Measurements from ENCODE around the gene CAPS. TPM values are rescaled to one million over a fixed set of nuclear protein-coding genes. Genes with fewer than 3 reads are reported as not detected.

The CAPS gene
- polyA plus RNA-seq, 1 donor (not counting 4 experiments of a cell fraction or from before 2014, with no cell fraction given) = 2.7 TPM

GRCh38 chr19:5954293-5954692 lies 40.2 kb downstream of the CAPS start:
- H4K20me1 ChIP-seq (ENCODE audit: control insufficient read depth, extremely low read depth, insufficient read depth, low read length) = peaks cover 18% of the 10 kb centered on the region
- H3K9ac ChIP-seq (ENCODE audit: control insufficient read depth, extremely low read depth, insufficient read depth, low read length) = no peak overlapping the region
- no peak overlapping the region for H3K27ac ChIP-seq (ENCODE audit: control insufficient read depth, insufficient read depth, low read length)
- peaks cover 90% of the 10 kb centered on the region for H3K79me2 ChIP-seq (ENCODE audit: control insufficient read depth, insufficient read depth, low read length)
- no peak overlapping the region for H3K4me3 ChIP-seq (ENCODE audit: control insufficient read depth in 2 of 3, extremely low read depth in 1 of 3, insufficient read depth in 2 of 3, low read depth in 1 of 3, low read length in 3 of 3)
- peaks cover 6 to 11% of the 10 kb centered on the region in 2 experiments for H3K36me3 ChIP-seq (ENCODE audit: control insufficient read depth in 2 of 2, extremely low read depth in 1 of 2, insufficient read depth in 2 of 2, low read length in 2 of 2)
- no peak for TF ChIP-seq EZH2 (IDR thresholded peaks at IDR 0.05; ENCODE audit: low read length)
- TF ChIP-seq, protein P1, sequence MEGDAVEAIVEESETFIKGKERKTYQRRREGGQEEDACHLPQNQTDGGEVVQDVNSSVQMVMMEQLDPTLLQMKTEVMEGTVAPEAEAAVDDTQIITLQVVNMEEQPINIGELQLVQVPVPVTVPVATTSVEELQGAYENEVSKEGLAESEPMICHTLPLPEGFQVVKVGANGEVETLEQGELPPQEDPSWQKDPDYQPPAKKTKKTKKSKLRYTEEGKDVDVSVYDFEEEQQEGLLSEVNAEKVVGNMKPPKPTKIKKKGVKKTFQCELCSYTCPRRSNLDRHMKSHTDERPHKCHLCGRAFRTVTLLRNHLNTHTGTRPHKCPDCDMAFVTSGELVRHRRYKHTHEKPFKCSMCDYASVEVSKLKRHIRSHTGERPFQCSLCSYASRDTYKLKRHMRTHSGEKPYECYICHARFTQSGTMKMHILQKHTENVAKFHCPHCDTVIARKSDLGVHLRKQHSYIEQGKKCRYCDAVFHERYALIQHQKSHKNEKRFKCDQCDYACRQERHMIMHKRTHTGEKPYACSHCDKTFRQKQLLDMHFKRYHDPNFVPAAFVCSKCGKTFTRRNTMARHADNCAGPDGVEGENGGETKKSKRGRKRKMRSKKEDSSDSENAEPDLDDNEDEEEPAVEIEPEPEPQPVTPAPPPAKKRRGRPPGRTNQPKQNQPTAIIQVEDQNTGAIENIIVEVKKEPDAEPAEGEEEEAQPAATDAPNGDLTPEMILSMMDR (optimal IDR thresholded peaks at IDR 0.05 in 1 of 3, IDR thresholded peaks at IDR 0.05 in 1 of 3, conservative IDR thresholded peaks at IDR 0.05 in 1 of 3; ENCODE audit: extremely low read depth in 1 of 3, insufficient read depth in 2 of 3, low read length in 3 of 3) = no peak
- dilution Hi-C loops (cut with MboI; ENCODE audit: extremely low pct_ligation_motif_present, low sequenced_read_pairs) = no loop called here
- H2AFZ ChIP-seq (ENCODE audit: control insufficient read depth, low read length) = no peak overlapping the region
- no peak for DNase-seq (ENCODE audit: low read depth, low spot score)
- H3K9me1 ChIP-seq (ENCODE audit: control insufficient read depth, extremely low read depth, insufficient read depth, low read length) = peaks cover 3% of the 10 kb centered on the region
- FAIRE-seq = no peak
- H3K4me2 ChIP-seq (ENCODE audit: control insufficient read depth, extremely low read depth, insufficient read depth, low read depth, low read length) = no peak overlapping the region
- H3K27me3 ChIP-seq (ENCODE audit: control insufficient read depth, extremely low read depth, insufficient read depth, low read length) = no peaks in the 10 kb centered on the region
- H3K4me1 ChIP-seq (ENCODE audit: control insufficient read depth, extremely low read depth, insufficient read depth, low read length) = peaks cover 3% of the 10 kb centered on the region
- H3K9me3 ChIP-seq (ENCODE audit: control insufficient read depth, low read depth, low read length) = no peaks in the 10 kb centered on the region

- H3K9me3 ChIP-seq (ENCODE audit: control insufficient read depth, low read depth, low read length) = no peaks in the 10 kb centered on the region
- H3K4me1 ChIP-seq (ENCODE audit: control insufficient read depth, extremely low read depth, insufficient read depth, low read length) = peaks cover 3% of the 10 kb centered on the region
- no peak overlapping the region for H3K9ac ChIP-seq (ENCODE audit: control insufficient read depth, extremely low read depth, insufficient read depth, low read length)
- FAIRE-seq = no peak
- TF ChIP-seq, protein P1 (optimal IDR thresholded peaks at IDR 0.05 in 1 of 3, IDR thresholded peaks at IDR 0.05 in 1 of 3, conservative IDR thresholded peaks at IDR 0.05 in 1 of 3; ENCODE audit: extremely low read depth in 1 of 3, insufficient read depth in 2 of 3, low read length in 3 of 3) = no peak
- TF ChIP-seq EZH2 (IDR thresholded peaks at IDR 0.05; ENCODE audit: low read length) = no peak
- DNase-seq (ENCODE audit: low read depth, low spot score) = no peak
- H3K36me3 ChIP-seq (ENCODE audit: control insufficient read depth in 2 of 2, extremely low read depth in 1 of 2, insufficient read depth in 2 of 2, low read length in 2 of 2) = peaks cover 0 to 2% of the 10 kb centered on the region in 2 experiments
- dilution Hi-C loops (cut with MboI; ENCODE audit: extremely low pct_ligation_motif_present, low sequenced_read_pairs) = no loop called here
- no peak overlapping the region for H3K4me3 ChIP-seq (ENCODE audit: control insufficient read depth in 2 of 3, extremely low read depth in 1 of 3, insufficient read depth in 2 of 3, low read depth in 1 of 3, low read length in 3 of 3)
- no peak overlapping the region for H2AFZ ChIP-seq (ENCODE audit: control insufficient read depth, low read length)
- H3K27me3 ChIP-seq (ENCODE audit: control insufficient read depth, extremely low read depth, insufficient read depth, low read length) = no peaks in the 10 kb centered on the region
- peaks cover 17% of the 10 kb centered on the region for H4K20me1 ChIP-seq (ENCODE audit: control insufficient read depth, extremely low read depth, insufficient read depth, low read length)
- H3K79me2 ChIP-seq (ENCODE audit: control insufficient read depth, insufficient read depth, low read length) = peaks cover 92% of the 10 kb centered on the region
- H3K4me2 ChIP-seq (ENCODE audit: control insufficient read depth, extremely low read depth, insufficient read depth, low read depth, low read length) = no peak overlapping the region
- peaks cover 3% of the 10 kb centered on the region for H3K9me1 ChIP-seq (ENCODE audit: control insufficient read depth, extremely low read depth, insufficient read depth, low read length)
- H3K27ac ChIP-seq (ENCODE audit: control insufficient read depth, insufficient read depth, low read length) = no peak overlapping the region
Observed at GRCh38 chr19:5955636-5955935, 41.5 kb downstream of the CAPS start.

Data from keratinocyte (primary cell).